ENCODE data around the gene PIMREG. TPM values are rescaled to one million over a fixed set of nuclear protein-coding genes. Genes with fewer than 3 reads are reported as not detected.

The PIMREG gene
- total and polyA plus RNA-seq, 2 experiments from 2014 or later, result 3.9 to 11.8 TPM

- Histone ChIP-seq H3K36me3 (replicated peaks; ENCODE audit: insufficient read depth, low read depth) (no peaks in the 10 kb centered on the region), H3K4me2 (no peak overlapping the region), H3K27me3 (peaks cover 7% of the 10 kb centered on the region), H3K79me2 (no peaks in the 10 kb centered on the region), H3K27ac (no peak overlapping the region), H3K9me3 (ENCODE audit: low read depth) (no peaks in the 10 kb centered on the region), H3K4me3 (no peak overlapping the region), H4K20me1 (ENCODE audit: insufficient read depth, poor library complexity, severe bottlenecking) (no peaks in the 10 kb centered on the region), H3K9me2 (replicated peaks; ENCODE audit: insufficient read depth) (no peaks in the 10 kb centered on the region), H2AFZ (no peak overlapping the region), H3K4me1 (ENCODE audit: insufficient read depth) (no peaks in the 10 kb centered on the region)
- DNase-seq (ENCODE audit: low spot score), result no peak
- WGBS (ENCODE audit: low lambda C conversion rate, missing lambda C conversion rate), result 93% methylated on average over 10 of the region's 10 CpGs
- TF ChIP-seq EZH2phosphoT487 (IDR thresholded peaks at IDR 0.05; ENCODE audit: low read depth, severe bottlenecking, unreplicated experiment), result no peak
- no peak for TF ChIP-seq EZH2 (IDR thresholded peaks at IDR 0.05; ENCODE audit: borderline replicate concordance)
- no peak for TF ChIP-seq CTCF (IDR thresholded peaks at IDR 0.05; ENCODE audit: poor library complexity)
Measured at GRCh38 chr17:6498901-6499540, 54.8 kb downstream of the PIMREG start.

Other genes starting within 250 kb of the PIMREG start
- not detected in 2 replicates for gene AIPL1, start 9.3 kb upstream of the PIMREG start, total RNA-seq
- not detected in 2 replicates for gene AIPL1, start 9.3 kb upstream of the PIMREG start, polyA plus RNA-seq
- 1.5 and 1.6 TPM in 2 replicates for gene PITPNM3, start 112.1 kb downstream of the PIMREG start, total RNA-seq
- 2.0 and 2.1 TPM in 2 replicates for gene PITPNM3, start 112.1 kb downstream of the PIMREG start, polyA plus RNA-seq
- gene KIAA0753, start 196.3 kb downstream of the PIMREG start, total RNA-seq, result 10.9 and 12.0 TPM in 2 replicates
- gene KIAA0753, start 196.3 kb downstream of the PIMREG start, polyA plus RNA-seq, result 4.0 and 6.0 TPM in 2 replicates
- gene TXNDC17, start 196.6 kb downstream of the PIMREG start, total RNA-seq, result 61.0 and 106 TPM in 2 replicates
- 366 and 406 TPM in 2 replicates for gene TXNDC17, start 196.6 kb downstream of the PIMREG start, polyA plus RNA-seq
- 13.8 and 14.5 TPM in 2 replicates for gene MED31, start 207.2 kb downstream of the PIMREG start, total RNA-seq
- 43.0 and 44.2 TPM in 2 replicates for gene MED31, start 207.2 kb downstream of the PIMREG start, polyA plus RNA-seq
- gene C17orf100, start 207.3 kb downstream of the PIMREG start, total RNA-seq, result 4.5 and 6.1 TPM in 2 replicates
- gene C17orf100, start 207.3 kb downstream of the PIMREG start, polyA plus RNA-seq, result 5.5 and 6.7 TPM in 2 replicates

All from hepatocyte (in vitro differentiated cells).